ENCODE measurements around the gene ABCB4. TPM values are rescaled to one million over a fixed set of nuclear protein-coding genes. Genes with fewer than 3 reads are reported as not detected.

ABCB4 gene
- total and polyA plus RNA-seq, 2 experiments from 2014 or later = 1.2 to 1.5 TPM

DNA sequence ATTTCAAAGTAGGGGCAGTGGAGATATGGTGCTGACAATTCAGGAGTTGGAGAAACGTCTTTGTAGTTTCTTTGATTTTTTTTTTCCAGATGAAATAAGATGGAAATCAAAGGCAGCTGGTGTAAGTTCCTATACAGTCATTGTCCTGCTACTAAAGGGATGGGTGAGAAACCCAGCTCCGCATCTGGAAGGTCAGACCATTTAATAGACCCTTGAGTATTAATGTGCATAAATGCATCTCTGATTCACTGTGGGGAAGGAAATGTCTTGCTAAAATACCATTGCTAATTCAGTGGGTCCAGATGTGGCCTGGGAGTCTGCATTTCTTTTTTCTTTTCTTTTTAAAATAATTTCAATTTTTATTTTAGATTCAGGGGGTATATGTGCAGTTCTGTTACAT lies 15.5 kb downstream of the ABCB4 start (continued):
- TF ChIP-seq EZH2phosphoT487 (IDR thresholded peaks at IDR 0.05; ENCODE audit: unreplicated experiment) (no peak), EZH2 (IDR thresholded peaks at IDR 0.05; ENCODE audit: low read depth, unreplicated experiment) (no peak), ZNF331 (CRISPR knock-in tag; IDR thresholded peaks at IDR 0.05; ENCODE audit: low read depth) (no peak)

DNA sequence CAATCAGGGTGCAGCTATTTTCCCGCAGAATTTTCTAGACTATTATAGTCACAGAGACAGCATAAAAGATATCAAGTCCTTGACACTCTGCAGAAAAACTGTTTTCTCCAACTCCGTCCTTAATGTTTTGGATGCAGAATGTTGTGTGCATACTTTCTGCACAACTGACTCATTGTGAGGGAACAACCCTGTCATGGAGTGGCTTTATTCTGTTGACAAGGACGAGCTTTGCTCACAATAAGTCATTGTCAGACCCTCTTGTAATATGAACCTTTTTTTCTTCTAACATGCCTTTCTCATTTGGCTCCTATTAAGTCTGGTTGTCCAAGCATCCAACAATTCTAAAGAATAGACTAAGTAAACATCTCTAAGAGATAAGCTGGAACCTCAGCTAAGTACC lies 17.3 kb downstream of the ABCB4 start:
- no peaks in the 10 kb centered on the region for H3K36me3 Mint-ChIP-seq (ENCODE audit: low read depth)
- DNase-seq (ENCODE audit: low spot score) = no peak
- no peak overlapping the region for H3K27ac Mint-ChIP-seq
- H3K4me3 Mint-ChIP-seq = no peak overlapping the region
- Histone ChIP-seq H3K27ac (ENCODE audit: low read depth) (no peak overlapping the region), H3K4me2 (no peak overlapping the region), H3F3A (replicated peaks; ENCODE audit: low read depth) (no peaks in the 10 kb centered on the region), H2AFZ (no peak overlapping the region), H3K9me2 (ENCODE audit: insufficient read depth) (no peaks in the 10 kb centered on the region), H3K79me2 (replicated peaks; ENCODE audit: insufficient read depth) (no peaks in the 10 kb centered on the region), H3K4me1 (ENCODE audit: insufficient read depth) (no peaks in the 10 kb centered on the region), H3K27me3 (ENCODE audit: insufficient read depth) (no peaks in the 10 kb centered on the region), H3K36me3 (ENCODE audit: insufficient read depth) (no peaks in the 10 kb centered on the region), H4K20me1 (replicated peaks; ENCODE audit: insufficient read depth) (no peaks in the 10 kb centered on the region), H3K4me3 (no peak overlapping the region)
- TF ChIP-seq EZH2 (IDR thresholded peaks at IDR 0.05; ENCODE audit: low read depth, unreplicated experiment) (no peak), POLR2AphosphoS5 (IDR thresholded peaks at IDR 0.05; ENCODE audit: low read depth) (no peak)
- peaks cover 10% of the 10 kb centered on the region; the same call in 1 of the 3 replicates for H3K4me1 Mint-ChIP-seq
- no peaks in the 10 kb centered on the region for H3K9me3 Mint-ChIP-seq
- ATAC-seq = no peak
- no peaks in the 10 kb centered on the region for H3K27me3 Mint-ChIP-seq (ENCODE audit: insufficient read depth, low read depth, poor library complexity)

- Histone ChIP-seq H2AFZ (peak overlapping the region; percentile 34; the same call in 1 of the 2 replicates), H4K20me1 (replicated peaks; ENCODE audit: insufficient read depth) (no peaks in the 10 kb centered on the region), H3K4me3 (no peak overlapping the region), H3K36me3 (ENCODE audit: insufficient read depth) (no peaks in the 10 kb centered on the region), H3K79me2 (replicated peaks; ENCODE audit: insufficient read depth) (no peaks in the 10 kb centered on the region), H3K27ac (ENCODE audit: low read depth) (no peak overlapping the region), H3K4me2 (no peak overlapping the region), H3K9me2 (ENCODE audit: insufficient read depth) (no peaks in the 10 kb centered on the region), H3K27me3 (ENCODE audit: insufficient read depth) (no peaks in the 10 kb centered on the region), H3K4me1 (ENCODE audit: insufficient read depth) (no peaks in the 10 kb centered on the region), H3F3A (replicated peaks; ENCODE audit: low read depth) (no peaks in the 10 kb centered on the region)
- Mint-ChIP-seq H3K27me3 (ENCODE audit: insufficient read depth, low read depth, poor library complexity) (no peaks in the 10 kb centered on the region), H3K4me1 (peaks cover 10% of the 10 kb centered on the region; the same call in 1 of the 3 replicates), H3K4me3 (no peak overlapping the region), H3K27ac (no peak overlapping the region), H3K9me3 (no peaks in the 10 kb centered on the region), H3K36me3 (ENCODE audit: low read depth) (no peaks in the 10 kb centered on the region)
- DNase-seq (ENCODE audit: low spot score) = no peak
- ATAC-seq = no peak
- TF ChIP-seq ETS1 (IDR thresholded peaks at IDR 0.05) = no peak
- no peak for TF ChIP-seq STAT1 (IDR thresholded peaks at IDR 0.05; ENCODE audit: unreplicated experiment)
- TF ChIP-seq EZH2phosphoT487 (IDR thresholded peaks at IDR 0.05; ENCODE audit: unreplicated experiment) = no peak
- TF ChIP-seq, protein P1, sequence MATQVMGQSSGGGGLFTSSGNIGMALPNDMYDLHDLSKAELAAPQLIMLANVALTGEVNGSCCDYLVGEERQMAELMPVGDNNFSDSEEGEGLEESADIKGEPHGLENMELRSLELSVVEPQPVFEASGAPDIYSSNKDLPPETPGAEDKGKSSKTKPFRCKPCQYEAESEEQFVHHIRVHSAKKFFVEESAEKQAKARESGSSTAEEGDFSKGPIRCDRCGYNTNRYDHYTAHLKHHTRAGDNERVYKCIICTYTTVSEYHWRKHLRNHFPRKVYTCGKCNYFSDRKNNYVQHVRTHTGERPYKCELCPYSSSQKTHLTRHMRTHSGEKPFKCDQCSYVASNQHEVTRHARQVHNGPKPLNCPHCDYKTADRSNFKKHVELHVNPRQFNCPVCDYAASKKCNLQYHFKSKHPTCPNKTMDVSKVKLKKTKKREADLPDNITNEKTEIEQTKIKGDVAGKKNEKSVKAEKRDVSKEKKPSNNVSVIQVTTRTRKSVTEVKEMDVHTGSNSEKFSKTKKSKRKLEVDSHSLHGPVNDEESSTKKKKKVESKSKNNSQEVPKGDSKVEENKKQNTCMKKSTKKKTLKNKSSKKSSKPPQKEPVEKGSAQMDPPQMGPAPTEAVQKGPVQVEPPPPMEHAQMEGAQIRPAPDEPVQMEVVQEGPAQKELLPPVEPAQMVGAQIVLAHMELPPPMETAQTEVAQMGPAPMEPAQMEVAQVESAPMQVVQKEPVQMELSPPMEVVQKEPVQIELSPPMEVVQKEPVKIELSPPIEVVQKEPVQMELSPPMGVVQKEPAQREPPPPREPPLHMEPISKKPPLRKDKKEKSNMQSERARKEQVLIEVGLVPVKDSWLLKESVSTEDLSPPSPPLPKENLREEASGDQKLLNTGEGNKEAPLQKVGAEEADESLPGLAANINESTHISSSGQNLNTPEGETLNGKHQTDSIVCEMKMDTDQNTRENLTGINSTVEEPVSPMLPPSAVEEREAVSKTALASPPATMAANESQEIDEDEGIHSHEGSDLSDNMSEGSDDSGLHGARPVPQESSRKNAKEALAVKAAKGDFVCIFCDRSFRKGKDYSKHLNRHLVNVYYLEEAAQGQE (IDR thresholded peaks at IDR 0.05; ENCODE audit: unreplicated experiment) = no peak
- TF ChIP-seq NANOG (IDR thresholded peaks at IDR 0.05; ENCODE audit: borderline replicate concordance) = no peak
- TF ChIP-seq CREB1 (CRISPR knock-in tag; IDR thresholded peaks at IDR 0.05; ENCODE audit: low read depth) = no peak
- no peak for TF ChIP-seq ZNF331 (CRISPR knock-in tag; IDR thresholded peaks at IDR 0.05; ENCODE audit: low read depth)
- TF ChIP-seq, protein P2, sequence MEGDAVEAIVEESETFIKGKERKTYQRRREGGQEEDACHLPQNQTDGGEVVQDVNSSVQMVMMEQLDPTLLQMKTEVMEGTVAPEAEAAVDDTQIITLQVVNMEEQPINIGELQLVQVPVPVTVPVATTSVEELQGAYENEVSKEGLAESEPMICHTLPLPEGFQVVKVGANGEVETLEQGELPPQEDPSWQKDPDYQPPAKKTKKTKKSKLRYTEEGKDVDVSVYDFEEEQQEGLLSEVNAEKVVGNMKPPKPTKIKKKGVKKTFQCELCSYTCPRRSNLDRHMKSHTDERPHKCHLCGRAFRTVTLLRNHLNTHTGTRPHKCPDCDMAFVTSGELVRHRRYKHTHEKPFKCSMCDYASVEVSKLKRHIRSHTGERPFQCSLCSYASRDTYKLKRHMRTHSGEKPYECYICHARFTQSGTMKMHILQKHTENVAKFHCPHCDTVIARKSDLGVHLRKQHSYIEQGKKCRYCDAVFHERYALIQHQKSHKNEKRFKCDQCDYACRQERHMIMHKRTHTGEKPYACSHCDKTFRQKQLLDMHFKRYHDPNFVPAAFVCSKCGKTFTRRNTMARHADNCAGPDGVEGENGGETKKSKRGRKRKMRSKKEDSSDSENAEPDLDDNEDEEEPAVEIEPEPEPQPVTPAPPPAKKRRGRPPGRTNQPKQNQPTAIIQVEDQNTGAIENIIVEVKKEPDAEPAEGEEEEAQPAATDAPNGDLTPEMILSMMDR (conservative IDR thresholded peaks at IDR 0.05; ENCODE audit: low read depth in 2 of 2) = no peak
Measured at GRCh38 chr7:87456247-87456646, 19.2 kb downstream of the ABCB4 start.

Measured in GM23338 (cell line).